ENCODE measurements around the gene OTOP2.
"Not testable (repeated sequence)": the region's sequence is repeated elsewhere in the genome, so short reads cannot be mapped to it uniquely, and the experiment has no call there.

Gene OTOP2

DNA sequence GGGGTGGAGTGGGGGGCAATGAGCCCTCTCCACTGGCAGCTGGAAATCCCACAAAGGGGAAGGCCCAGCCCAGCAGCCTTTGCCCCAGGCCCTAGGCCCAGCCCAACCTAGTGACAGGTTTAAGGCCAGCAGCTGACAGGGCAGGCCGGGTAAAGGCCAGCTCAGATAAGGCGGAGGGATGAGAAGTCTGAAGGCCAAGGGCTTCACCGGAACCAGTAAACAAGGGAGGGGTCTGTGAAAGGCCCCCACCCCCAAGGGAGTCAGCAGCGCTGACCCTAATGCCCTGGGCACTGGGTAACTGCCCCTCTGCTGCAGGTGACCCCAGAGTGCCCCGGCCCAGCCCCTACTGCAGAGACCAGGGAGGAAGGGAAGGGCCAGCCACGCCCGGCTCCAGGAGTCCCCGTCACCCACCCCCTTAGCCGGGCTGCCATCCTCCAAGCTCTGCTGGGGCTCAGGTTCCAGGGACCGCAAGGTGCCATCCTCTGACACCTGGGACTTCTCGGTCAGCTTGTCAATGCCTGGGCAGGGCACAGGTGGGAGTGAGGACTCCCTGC is 29.1 kb downstream of the OTOP2 start:
- no peak for DNase-seq

DNA sequence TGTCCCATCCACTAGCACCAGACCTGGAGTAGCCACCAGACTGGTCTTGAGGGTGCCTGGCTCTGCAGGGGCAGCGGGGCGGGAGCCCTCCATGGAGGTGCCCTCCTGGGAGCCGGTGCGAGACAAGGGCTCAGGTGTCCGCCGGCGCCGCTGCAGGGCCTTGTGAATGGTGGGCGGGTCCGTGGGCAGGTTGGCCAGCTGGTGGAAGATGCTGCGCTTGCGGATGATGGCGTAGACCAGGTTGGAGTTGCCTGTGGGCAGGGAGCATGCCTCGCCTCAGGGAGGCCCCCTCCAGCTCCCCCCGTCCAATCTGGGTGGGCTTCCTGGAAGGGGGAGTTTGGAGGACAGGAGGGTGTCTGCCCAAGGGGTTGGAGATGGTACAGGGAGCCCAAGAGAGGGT is 30.0 kb downstream of the OTOP2 start:
- DNase-seq: no peak

DNA sequence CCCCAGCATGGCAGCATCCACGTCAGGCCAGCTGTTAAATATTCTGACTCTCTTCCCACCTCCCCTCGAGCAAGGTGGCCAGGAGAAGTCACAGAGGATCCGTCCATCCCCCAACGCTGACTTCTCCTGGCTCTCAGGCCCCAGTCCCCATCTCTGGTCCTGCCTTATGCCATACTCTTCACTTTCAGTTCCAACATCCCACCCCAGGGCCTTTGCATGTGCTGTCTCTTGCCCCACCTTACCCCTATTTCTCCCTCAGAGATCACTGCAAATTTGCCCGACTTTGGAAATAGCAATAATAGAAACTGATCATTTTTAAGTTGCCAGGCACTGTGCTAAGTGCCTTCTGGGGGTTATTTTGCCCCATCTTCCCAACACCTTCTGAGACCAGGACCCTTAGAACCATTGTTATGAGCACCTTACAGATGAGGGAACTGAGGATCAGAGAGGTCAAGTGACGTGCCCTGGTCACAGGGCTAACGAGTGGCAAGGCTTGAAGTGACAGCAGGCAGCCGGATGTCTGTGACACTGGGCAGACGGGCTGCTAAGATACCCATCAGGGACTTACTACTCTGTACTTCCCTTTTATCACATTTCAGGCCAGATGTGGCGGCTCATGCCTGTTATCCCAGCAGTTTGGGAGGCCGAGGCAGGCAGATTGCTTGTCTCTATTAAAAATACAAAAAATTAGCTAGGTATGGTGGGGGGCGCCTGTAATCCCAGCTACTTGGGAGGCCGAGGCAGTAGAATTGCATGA is 30.8 kb downstream of the OTOP2 start:
- no peak for DNase-seq

DNA sequence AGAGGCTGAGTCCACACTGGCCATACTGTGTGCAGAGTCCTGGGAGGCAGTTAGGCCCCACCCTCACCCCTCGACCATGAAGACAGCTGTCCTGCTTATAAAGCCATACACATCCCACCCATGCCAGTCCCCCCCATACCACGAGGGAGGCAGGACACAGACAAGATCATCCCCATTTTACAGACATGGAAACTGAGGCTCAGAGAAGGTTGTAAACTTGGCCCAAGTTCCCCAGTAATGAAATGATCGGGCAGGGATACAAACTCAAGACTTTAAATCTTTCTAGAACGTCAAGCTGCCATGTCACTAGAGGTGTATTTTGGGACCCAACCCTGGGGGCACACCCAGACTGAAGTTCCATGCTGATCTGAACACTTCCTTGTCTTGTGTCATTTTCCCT is 32.0 kb downstream of the OTOP2 start:
- no peak for DNase-seq

DNA sequence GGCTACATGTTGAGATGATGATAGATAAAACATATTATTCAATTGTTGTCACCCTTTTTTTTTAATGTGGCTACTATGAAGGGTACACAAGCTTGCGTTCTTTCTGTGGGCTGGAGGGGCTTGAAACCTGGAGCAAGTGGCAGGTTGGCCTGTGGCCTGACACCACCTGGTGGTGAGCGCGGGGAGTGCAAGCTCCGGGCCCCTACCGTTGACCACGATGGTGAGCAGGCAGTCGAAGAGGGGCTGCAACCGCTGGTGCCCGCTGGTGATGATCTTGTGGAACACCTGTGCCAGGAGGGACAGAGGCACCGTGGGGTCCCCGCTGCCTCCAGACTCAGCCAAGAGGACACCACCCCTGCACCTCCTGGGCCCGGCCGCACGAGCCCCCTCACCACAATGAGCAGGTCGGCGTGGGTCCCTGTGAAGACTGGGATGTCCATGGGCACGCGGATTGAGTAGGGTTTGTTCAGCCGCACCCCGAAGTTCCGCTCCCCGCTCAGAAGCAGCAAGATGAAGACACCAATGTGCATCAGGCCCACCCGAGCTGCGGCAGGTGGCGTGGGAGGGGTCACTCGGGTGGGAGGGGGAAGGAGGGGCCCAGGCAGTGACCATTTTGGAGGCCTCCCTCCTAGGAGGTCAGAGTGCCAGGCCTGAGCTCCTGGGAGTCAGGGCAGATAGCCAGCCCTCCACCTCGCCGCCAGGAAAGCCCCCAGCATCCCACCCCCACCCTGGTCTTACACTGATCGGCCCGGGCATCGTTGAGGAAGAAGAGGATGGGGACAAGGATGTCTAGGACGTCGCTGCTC is 34.1 kb downstream of the OTOP2 start:
- peak; percentile 89 for DNase-seq

DNA sequence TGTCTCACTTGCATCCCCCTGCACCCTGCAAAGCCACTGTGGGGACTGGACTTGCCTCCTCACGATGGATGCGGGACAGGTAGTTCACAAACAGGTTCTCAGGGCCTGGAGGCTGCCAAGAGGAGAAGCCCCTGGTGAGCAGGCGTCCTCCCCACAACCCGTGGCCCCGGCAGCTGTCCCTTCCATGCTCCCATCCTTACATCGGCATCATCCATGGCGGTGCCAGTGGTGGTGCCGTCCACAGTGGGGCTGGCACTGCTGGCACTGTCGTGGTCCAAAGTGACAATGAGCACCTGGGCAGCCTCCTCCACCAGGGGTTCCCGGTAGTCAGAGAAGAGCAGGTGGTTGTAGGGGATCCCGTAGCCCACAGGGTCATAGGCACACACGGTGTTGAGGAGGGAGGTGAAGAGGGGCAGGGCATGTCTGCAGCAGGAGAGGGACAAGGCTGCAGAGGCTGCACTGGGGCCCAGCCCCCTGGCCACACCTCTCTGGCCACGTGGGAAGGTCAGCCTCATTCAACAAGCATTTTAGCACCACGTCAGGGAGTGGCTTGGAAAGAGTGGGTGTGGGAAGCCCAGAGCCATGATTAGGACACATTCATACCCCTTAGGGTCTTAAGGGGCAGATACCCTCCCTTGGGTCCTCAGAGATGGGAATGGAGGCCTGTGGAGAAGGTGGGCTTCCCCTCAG is 35.9 kb downstream of the OTOP2 start:
- no peak for DNase-seq

DNA sequence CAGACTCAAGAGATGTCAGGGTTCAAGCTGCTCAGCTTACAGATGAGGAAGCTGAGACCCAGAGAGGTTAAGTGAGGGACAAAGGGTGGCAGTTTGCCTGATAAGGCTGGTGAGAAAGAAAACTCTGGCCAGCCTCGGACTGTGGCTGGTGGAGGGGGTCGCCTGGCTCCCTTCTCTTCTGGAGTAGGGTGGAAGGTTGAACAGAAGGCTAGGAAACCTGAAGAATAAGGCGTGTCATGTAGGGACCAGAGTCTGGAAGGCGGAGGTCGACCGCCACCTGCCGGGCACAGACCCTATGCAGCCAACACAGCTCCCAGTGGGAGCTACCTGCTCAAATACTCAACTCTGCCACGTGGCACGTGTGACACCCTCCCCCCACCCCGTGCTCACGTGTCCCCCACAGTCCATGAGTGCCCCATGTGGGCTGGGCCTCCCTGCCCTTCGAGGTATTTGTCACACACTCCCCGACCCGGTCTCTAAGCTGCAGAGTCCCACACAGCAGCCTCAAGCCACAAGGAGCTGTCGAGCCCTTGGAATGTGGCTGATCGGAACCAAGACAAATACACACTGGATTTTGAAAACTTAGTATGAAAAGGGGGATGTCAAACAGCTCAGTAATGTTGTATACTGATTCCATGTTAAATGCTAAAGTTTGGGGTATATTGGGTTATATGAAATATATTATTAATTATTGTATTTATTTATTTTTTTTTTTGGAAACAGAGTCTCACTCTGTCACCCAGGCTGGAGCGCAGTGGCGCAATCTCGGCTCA is 36.7 kb downstream of the OTOP2 start:
- no peak for DNase-seq

DNA sequence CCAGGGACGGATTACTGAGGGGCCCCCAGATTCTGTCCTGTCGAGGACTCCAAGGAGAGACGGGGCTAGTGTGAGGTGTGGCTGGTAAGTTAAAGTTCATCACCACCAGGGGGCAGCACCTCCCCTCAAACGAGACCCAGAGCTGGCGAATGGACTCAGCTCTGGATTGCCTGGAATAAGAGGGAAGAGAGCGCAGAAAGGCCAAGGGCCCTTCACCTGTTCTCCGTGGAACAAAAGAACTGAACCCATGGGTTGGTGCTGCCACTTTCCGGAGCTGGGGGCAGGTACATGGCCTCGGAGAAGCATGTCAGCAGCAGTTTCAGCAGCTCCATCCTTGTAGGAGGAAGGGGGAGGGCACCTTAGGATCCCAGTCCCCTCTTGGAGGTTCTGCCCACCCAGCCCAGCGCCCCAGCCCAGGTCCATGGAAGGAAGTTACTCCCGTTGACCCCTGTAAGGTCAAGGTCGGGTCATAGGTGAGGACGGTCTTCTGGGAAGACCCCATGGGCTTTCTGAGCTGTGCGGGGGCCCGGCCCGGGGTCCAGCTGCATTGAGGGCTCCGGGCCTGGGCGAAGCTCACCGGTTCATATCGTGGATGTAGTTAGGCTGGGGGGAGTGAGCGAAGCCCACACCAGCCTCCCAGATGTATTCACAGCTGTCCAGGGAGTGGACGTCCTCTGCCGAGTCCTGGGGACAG is 37.7 kb downstream of the OTOP2 start:
- DNase-seq: peak; percentile 90

DNA sequence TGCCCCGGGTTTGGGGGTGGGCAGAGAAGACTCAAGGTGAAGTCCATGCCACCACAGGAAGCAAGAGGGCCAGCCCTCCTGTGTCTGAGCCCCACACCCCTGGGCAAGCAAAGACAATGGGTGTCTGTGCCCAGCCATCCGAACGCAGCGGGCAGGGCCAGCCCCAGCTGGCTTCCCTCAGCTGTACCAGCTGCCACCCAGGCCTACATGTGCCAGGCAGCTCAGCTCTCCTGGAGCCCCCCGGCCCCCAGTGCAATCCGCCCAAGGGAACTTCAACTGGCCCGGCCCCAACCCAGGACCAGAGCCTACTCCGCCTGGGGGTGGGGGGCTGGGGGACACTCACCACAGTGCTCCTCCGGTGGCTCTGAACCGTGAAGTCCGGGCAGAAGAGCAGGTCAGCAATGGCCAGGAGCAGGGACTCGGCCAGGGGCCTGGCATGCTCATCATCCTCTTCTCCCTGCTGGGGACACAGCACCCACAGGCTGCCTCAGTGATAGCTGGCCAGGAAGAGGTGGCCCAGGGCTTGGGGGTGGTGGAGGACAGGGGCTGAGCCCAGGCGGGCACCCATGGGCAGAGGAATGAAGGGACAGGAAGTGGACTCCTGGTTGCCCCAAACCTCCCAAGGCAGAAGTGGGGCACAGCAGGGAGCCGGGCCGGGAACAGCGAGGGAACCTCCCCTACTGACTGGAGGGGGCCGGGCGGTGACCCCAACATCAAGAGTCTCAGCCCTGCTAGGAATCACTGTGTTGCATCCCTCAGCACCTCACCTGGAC is 38.7 kb downstream of the OTOP2 start:
- DNase-seq: no peak

DNA sequence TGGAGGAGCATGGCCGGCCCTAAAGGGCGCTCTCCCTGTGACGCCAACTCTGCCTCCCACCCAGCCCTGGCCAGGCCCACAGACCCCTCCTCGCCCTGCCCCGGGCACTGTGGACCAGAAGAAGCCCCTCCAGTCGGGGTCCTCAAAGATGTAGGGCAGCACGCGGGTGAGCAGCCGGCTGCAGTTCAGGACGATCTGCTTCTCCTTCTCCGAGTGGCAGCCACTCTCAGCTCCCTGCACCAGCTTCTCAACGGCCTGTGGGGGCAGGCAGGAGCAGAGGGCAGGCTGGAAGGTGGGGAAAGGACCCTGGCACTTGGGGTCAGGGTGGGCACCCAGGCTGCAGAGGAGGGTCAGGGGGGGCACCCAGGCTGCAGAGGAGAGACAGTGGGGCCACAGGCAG is 39.6 kb downstream of the OTOP2 start:
- DNase-seq: no peak

DNA sequence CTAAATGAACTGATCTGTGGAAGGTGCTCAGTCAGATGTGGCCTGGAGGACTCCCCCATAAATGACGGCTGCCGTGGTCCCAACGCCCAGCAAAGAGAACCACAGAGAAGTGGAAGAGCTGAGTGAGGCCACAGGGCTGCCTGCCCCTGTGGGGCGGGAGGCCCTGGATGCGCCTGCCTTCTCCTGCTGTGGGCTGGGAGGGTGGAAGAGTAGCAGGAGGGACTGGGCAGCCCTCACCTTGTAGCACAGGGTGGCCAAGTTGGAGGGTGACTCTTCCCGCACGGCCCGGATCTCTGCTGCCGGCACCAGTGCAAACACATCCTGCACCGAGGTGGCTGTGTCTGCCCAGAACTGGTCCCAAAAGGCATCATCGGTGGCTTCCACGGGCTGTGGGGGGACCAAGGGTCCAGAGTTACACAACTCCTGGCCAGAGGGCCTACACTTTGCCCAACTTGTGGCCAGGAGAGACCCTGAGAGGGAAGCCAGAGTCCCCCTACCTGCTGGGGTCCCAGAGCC is 40.2 kb downstream of the OTOP2 start:
- no peak for DNase-seq

DNA sequence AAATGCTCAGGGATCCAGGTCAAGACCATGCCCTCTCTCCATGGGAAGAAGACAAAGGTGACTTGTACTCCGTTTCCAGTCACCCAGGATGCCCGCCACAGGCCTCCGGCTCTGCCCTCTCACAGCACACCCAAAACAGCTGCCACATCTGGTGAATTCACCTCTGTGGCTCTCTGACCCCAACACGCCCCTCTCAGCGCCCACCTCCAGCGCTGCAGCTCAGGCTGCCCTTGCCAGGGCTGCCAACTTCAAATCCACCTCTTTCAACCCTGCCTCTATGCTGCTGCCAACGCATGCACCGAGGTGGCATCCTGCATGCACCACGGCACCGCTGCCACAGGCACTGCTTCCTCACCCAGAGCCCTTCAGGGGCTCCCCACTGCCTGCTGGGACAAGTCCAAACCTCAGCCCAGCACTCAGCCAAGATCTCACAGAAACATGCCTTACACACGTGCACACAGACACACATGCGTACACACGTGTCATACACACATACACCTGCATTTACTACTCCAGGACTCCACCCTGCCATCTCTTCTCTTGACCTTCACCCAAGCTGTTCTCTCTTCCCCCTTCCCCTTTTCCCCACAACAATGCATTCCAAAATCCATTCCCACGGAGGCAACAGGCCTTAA is 41.0 kb downstream of the OTOP2 start:
- no peak for DNase-seq

DNA sequence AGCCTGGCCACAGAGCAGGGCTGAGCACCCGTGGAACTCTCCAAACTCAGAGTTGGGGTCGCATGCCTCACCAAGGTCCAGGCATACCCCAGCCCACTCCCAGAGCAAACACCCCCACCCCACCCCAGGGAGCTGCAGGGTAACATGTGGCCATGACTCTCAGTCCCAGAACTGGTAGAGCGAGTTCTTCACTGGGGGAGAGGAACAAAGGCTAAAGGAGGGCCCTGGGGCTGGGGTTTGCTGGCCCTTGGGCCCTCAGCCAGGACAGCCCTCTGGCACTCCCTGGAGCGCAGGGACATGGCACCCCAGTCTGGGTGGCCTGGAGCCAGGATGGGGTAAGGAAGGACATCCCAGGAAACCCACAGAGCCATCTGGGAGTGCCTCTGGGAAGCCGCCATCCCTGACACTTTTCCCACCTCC is 44.3 kb downstream of the OTOP2 start:
- DNase-seq: no peak

DNA sequence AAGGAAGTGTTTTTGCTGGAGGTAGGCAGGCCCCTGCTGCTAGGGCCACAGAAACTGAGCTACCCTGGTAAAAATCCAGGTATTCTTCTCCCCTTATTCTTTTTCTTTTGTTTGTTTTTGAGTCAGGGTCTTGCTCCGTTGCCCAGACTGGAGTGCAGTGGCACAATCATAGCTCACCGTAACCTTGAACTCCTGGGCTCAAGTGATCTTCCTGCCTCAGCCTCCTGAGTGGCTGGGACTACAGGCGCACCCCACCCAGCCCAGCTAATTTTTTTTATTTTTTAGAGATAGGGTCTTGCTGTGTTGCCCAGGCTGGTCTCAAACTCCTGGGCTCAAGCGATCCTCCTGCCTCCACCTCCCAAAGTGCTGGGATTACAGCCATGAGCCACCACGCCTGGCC is 45.4 kb downstream of the OTOP2 start:
- DNase-seq: not testable (repeated sequence)

DNA sequence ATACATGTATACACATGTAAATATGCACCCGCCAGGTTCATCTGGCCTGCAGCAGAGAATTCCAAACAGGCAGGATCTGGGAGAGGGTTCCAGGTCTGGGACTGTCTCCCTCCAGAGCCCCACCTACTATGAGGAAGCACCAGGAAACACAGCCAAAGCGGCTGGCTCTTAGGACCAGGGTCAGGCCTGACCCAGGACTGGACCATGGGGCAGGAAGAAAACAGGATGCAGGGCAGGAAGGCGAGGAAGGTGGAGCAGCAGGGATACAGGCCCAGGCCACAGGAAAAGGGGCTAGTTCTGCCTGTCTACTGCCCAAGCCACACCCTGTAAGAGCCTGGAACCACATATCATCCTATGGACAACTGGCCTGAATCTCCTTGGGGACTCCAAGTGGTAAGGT is 46.3 kb downstream of the OTOP2 start:
- no peak for DNase-seq

DNA sequence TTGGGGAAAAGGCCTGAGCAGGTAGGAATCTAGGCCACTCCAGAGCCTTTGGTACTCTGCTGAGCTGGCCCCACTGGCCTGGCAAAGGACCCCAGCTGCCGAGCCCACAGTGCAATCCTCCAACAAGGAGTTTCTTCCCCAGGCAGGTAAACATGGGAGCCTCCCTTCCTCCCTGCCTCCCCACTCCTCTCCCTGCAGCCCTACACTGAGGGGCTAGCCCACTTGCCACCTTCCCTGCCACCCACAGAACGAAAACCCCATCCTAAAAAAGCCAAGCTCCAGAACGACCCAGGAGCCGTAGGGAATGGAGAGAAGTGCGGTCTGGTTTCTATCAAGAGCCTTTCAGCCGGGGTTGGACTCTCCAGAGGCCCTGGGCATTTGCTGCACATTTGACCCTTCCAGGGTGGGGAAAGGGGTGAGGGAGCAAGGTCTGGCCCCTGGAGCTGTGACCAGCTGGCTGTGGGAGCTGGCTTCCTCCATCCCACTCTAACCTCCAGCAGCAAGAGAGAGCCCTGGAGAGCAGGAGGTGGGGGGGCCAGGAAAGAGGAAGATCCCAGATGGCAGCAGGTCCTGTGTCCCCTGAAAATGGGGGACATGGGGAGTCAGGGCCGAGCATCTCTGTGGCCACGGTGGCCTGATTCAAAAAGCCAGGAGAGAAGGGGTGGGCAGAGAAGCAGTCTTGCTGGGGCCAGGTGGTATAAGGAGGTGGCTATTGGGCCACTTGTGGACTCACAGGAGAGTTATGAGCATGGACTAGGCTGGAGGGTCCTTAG is 47.2 kb downstream of the OTOP2 start:
- DNase-seq: no peak

DNA sequence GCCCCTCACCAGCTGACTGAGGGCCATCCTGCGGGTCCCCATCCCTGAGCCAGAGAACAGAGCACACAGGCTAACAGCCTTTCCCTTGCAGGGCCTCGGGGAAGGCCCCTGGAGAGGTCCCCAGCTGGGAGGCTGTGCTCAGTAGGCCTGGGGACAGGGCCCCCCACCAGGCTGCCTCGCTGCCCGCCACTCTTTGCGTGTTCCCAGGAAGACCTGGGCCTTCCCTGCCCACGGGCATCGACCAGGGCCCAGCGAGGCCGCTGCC is 47.7 kb downstream of the OTOP2 start:
- no peak for DNase-seq

DNA sequence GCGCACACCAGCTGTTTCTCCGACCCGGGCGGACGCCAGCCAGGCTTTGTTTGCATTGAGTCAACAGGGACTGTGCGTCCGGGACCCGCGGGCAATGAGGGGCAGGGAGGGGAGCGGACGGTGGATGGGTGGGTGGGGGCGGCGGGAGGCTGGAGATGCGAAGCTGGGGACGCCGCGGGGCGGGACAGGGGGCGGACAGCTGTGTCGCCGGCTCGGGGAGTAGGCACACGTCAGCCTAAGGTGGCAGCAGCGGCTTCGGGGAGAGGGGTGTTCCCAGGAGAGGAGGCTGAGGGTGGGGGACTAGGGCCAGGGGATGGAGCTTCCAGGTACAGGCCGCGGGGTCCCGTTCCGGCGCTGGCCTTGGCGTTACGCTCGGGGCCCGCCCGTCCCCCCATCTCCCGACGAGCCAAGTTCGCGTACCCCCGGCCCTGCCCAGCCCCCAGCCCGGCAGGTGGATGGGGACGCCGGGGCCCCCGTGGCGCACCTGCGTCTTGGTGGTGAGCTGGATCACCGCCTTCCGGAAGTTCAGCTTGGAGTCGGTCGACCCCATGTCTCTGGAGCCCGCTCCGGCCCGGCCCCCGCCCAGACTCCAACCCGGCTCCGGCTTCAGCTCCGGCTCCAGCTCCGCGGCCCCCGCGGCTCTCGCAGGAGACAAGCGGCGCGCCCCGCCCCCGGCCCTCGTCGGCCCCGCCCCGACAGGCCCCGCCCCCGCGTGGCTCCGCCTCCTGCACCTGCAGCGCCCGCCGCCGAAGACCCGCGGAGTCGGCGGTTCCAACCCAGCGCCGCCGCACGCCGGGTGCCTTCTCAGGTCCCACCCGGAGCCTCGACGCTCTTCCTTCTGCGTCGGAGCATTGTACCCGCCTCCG is 48.3 kb downstream of the OTOP2 start, which contains the start of gene HID1:
Gene HID1 (minus strand): TSS at position 653 of the 866 bp plus-strand sequence. CDS start 103 bp downstream, at position 550.
- DNase-seq: peak; percentile 70

DNA sequence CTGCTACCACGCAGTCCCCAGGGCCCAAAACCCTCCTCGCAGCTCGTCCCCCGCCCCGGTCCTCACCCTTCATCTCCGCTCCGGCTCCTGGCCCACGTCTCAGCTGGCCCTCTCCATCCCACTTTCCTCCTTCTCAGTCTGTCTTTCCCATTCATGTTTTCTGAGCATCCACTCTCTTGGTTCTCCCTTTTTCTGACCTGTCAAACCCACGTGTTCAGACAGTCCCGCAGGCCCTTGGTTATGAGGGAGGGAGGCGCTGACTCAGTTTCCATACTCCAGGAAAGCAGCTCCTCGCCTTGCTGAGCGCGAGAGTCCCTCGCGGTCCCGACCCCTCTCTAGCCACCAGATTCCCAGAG is 48.9 kb downstream of the OTOP2 start:
- no peak for DNase-seq
